ENCODE measurements around the gene NUAK1.

GRCh38 chr12:106188256-106188655, 49.5 kb upstream of the NUAK1 start:
- TF ChIP-seq CTCF (conservative IDR thresholded peaks at IDR 0.05; ENCODE audit: low read depth in 2 of 2) (no peak), REST (IDR thresholded peaks at IDR 0.05; ENCODE audit: unreplicated experiment) (no peak)

All from GM23338 (cell line).